GM21723 (cell line): ENCODE results near the gene ITGA5.

ENCODE experiments used
- ATAC-seq: cut with Tn5 transposase; IDR thresholded peaks from one replicate; pipeline ENCODE4 v1.9.1; 2021; ENCODE audit warnings: mild to moderate bottlenecking, moderate library complexity; ENCODE audit not compliant: unreplicated experiment

Gene ITGA5

GRCh38 chr12:54431911-54432814 lies 13.1 kb upstream of the ITGA5 start:
- ATAC-seq = no peak

DNA sequence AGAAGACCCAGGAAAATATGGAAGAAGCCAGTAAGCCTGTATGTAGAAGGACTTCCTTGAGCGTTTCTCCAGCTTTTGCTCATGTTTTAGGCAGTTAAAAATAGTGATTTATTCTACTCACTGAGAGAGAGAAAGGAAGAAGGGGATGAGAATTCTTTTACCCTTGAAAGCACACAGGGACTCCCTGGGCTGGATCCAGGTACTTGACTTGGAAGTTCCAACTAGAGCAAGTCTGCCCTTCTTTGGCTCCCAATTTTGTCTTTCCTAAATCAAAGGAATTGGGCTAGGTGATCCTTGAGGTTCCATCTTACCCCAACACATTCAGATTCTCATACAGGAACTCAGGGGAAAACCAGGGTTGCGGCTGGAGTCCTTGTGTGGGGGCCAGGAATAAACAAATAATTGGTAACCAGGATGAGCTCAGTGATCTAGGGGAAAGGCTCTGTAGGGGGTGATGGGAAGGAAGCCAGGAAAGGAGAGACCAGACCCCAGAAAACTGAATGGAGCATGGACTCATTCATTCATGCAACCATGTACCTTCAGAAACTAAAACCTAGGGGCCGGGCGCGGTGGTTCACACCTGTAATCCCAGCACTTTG lies 11.5 kb upstream of the ITGA5 start:
- ATAC-seq = no peak

- ATAC-seq = no peak
These were observed 10.0 kb upstream of the ITGA5 start for GRCh38 chr12:54429014-54429471.

- no peak for ATAC-seq
These were observed 9.3 kb upstream of the ITGA5 start for GRCh38 chr12:54428050-54429013.

- ATAC-seq = no peak
These were observed 8.0 kb upstream of the ITGA5 start for GRCh38 chr12:54427106-54427505.

- ATAC-seq = no peak
These were observed 7.6 kb upstream of the ITGA5 start for GRCh38 chr12:54426690-54427089.

DNA sequence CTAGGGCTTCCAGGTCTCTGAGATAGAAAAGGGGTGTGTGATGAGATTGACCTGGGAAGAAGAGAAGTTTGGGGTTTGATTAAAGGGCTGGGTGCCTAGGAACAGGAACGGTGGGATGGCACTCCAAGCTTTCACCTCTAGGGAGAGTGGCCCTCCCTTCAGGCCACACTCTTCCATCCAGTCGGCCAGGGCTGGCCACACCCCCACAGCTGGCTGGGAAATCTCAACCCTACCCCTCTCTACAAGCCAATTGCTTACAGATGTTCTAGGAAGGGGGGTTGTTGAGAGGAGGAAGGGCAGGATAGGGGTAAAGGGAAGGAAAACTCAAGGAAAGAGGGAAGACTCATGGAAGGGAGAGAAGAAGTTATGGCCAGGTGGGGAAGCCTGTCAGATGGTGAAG lies 6.6 kb upstream of the ITGA5 start:
- ATAC-seq = no peak

DNA sequence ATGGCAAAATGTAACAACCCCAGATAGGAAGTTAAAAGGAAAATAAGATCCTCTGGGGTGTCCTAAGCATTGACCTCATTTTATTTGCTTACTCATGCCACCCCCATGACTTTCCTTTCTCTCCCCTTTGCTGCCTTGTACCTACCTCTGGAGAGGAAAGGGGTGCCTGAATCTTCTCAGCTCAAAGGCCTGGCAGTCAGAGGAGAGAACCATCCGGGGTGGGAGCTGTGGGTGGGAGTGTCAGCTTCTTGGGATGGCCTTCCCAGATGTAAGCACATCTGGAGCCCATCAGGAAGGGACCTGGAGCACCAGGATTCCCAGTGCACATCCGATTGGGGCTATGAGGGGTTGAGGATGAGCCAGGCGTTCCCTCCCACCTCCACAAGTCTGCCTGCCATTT lies 5.2 kb upstream of the ITGA5 start:
- ATAC-seq = no peak

DNA sequence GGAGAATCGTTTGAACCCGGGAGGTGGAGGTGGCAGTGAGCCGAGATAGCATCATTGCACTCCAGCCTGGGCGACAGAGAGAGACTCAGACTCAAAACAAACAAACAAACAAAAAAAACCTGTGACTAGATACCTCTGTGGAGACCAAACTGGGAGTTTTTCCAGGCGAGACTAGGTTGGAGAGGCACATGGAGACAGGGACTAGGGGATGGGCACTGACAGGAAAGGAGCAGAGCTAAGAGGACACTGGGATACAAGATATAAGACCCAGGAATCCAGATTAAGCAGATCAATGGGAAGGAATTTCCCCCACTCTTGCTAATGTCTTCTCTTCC lies 4.7 kb upstream of the ITGA5 start:
- ATAC-seq = no peak

- no peak for ATAC-seq
These were observed 2.8 kb upstream of the ITGA5 start for GRCh38 chr12:54421879-54422250.

DNA sequence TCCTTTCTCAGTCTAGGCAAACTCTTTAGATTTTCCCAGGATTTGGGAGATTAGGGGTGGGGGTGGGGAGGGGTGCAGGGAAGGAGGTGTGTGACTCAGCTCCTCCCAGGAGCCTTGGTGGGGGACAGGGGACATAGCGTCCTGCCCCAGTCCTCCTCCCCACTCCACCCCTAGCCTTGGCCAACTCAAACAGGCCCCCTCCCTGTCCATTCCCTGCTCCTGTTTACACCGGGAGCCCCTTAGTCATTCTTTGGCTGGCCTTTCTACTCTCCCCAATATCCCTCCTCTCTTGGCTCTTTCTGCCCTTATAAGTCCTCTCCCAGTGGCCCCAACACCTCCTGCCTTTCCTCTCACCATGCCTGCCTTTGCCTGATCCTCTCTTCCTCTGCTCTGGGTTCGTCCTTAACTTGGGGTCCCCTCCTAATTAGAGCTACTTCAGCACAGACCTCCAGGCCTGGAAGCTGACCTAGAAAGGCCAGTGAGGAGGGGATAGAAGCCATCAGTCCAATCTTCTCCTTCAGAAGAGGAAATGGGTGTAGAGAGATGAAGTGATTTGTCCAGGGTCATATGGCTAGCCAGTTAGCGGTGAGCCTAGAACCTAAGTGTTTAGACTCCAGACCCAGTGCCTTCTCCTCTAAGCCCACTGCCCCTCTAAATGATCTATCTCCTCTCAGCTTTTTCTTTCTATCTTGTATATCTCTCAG lies 2.3 kb upstream of the ITGA5 start:
- ATAC-seq = no peak

- no peak for ATAC-seq
These were observed 1.7 kb upstream of the ITGA5 start for GRCh38 chr12:54420766-54421144.

- no peak for ATAC-seq
These were observed 502 bp downstream of the ITGA5 start for GRCh38 chr12:54418441-54419087.

- no peak for ATAC-seq
These were observed 1.2 kb downstream of the ITGA5 start for GRCh38 chr12:54417712-54418440.

DNA sequence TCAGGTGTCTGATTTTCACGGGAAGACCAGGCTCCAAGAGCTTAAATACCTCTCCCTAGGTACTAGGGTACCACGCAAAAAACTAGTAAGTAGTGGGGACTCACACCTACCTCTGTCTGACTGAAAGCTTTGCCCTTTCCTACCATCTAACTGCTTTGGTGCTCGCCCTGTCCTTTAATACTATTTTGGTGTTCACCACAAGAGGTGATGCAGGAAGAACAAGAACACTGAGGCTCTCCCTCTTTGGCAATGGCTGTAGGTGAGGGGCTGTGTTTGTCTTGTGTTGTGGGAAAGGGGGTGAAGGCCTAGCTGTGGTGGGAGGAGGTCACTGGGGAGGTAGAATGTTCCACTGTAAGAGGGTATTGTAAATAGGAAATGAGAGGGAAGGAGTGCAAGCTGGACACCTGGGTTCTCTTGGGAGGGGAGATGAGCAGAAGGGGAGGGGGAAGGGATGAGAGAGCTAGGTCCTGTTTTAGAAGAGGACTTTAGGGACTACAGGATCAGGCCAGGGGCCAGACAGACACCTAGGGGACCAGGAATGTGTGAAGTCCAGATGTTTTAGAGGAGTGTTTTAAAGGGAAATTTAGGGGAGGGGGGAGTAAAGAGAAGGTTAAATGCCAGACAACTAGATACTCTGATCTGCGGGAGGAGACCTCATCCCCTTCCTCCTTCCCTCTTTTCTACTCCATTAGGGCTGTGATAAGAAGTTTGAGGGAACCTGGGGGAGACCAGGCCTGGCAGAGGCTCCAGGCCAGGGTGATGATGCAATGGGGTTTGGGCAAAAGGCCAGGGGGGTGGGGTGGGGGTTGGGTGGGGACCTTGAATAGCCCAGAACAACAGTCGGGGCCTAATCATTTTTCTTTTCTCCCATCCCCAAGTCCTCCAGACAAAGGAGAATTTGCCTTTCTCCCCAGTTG lies 2.1 kb downstream of the ITGA5 start:
- ATAC-seq = no peak

DNA sequence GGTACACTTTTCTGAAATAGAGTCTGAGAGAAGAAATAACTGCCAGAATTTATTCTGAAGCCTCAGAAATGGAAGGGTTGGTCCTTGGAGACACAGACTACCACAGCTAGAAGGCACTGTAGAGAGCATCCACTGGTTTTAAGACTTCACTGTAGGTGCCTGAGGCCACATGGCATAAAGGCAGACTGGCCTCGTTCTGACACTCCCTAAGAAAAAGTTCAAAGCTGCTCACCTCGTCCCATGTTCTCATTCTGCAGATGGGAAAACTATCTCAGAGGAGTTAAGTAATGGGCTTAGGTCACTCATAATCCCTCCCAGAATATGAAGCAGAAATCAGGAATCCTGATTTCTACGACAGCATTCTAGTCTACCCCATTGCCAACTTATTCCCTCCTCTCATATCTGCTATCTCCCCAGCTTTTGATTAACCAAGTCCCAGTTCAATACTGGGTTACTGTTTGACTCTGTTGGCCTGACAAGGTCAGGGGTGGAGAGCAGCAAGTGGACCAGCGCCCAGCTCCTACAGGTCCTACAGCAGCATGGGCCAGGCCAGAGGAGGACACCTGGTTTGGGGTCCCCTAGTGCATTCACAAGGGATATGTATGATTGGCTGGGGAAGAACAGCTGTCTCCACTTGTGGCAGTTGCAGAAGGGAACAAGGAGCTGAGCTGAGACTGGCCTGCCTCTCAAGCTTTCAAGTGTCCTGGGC lies 3.7 kb downstream of the ITGA5 start:
- ATAC-seq = no peak

- peak; percentile 62 for ATAC-seq
These were observed 5.5 kb downstream of the ITGA5 start for GRCh38 chr12:54413284-54414190.
